ENCODE results near the gene REP15. TPM values are rescaled to one million over a fixed set of nuclear protein-coding genes. Genes with fewer than 3 reads are reported as not detected.

The REP15 gene
- total RNA-seq, 4 donors from 2014 or later, result 0.44 to 3.6 (median 1.1) TPM; not detected in 1

GRCh38 chr12:27710592-27711316 is 14.5 kb downstream of the REP15 start, which contains the start of gene MRPS35:
Gene MRPS35 (plus strand): TSS chr12:27710832. CDS start chr12:27710844, 12 bp downstream.
- TF ChIP-seq, protein P1, sequence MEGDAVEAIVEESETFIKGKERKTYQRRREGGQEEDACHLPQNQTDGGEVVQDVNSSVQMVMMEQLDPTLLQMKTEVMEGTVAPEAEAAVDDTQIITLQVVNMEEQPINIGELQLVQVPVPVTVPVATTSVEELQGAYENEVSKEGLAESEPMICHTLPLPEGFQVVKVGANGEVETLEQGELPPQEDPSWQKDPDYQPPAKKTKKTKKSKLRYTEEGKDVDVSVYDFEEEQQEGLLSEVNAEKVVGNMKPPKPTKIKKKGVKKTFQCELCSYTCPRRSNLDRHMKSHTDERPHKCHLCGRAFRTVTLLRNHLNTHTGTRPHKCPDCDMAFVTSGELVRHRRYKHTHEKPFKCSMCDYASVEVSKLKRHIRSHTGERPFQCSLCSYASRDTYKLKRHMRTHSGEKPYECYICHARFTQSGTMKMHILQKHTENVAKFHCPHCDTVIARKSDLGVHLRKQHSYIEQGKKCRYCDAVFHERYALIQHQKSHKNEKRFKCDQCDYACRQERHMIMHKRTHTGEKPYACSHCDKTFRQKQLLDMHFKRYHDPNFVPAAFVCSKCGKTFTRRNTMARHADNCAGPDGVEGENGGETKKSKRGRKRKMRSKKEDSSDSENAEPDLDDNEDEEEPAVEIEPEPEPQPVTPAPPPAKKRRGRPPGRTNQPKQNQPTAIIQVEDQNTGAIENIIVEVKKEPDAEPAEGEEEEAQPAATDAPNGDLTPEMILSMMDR (IDR thresholded peaks at IDR 0.05; ENCODE audit: low read depth), result no peak

DNA sequence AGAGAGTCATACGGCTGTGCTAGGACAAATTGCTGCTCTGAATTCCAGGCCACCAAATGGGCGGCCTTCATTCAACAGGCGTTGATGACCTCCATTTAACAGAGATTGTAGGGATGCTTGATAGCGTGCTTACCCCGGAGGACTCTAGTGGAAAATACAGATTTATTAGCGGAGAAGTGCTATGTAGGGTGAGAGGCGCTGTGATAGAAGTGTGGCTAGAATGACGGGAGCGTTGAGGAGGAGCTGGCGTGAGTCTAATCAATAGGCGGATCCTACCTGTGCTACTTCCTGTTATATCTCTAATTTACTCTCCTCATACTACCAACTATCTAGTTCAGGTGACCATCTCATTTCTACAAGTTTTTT is 15.1 kb downstream of the REP15 start:
- TF ChIP-seq, protein P1 (IDR thresholded peaks at IDR 0.05; ENCODE audit: low read depth), result no peak

DNA sequence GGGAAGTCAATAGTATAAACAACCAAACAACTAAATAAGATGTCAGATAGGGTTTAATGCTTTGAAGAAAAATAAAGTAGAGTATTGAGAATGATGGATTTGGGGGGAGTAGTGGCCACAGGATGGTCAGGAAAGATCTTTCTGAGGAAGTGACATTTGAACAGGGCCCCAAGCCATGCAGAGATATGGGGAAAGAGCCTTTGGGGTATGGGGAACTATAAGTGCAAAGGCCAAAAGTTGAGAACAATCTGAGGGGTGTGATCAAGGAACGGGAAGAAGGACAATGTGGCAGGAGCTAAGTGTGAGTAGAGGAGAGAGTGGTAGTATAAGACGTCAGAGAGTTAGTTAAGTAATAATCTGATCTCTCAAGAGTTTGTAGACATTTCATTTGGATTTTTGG is 15.7 kb downstream of the REP15 start:
- TF ChIP-seq, protein P1 (IDR thresholded peaks at IDR 0.05; ENCODE audit: low read depth), result no peak

GRCh38 chr12:27723212-27723611 is 27.0 kb downstream of the REP15 start:
- TF ChIP-seq, protein P1 (IDR thresholded peaks at IDR 0.05; ENCODE audit: low read depth), result no peak

GRCh38 chr12:27730097-27730588 is 33.9 kb downstream of the REP15 start:
- TF ChIP-seq, protein P1 (IDR thresholded peaks at IDR 0.05; ENCODE audit: low read depth), result no peak

GRCh38 chr12:27732281-27732680 is 36.0 kb downstream of the REP15 start:
- TF ChIP-seq, protein P1 (IDR thresholded peaks at IDR 0.05; ENCODE audit: low read depth), result no peak

DNA sequence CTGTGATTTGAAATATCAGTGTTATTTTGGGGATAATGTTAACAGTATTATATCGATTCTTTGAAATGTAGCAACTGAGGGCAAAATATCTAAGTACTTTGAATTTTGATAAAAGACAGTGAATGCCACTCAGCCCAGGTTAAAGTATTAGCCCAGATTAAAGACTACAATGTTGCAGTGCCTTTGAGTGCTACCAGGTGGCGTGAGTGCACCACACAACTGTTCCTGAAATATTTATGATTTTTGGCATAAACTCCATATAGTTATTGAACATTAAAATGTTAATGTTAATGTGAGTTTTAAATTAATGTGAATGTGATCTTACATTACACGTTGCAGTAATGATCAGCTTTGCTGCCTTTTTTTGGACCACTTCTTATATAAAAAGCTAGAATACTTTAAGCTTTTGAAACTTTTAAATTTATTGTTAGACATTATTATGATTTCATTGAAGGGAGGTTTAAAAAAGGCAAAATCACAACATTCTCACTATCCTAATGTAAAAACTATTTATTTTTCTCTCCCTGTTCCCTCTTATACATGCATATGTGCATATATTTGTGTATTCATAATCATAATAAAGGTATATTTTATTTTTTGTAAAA is 36.9 kb downstream of the REP15 start:
- TF ChIP-seq, protein P1 (IDR thresholded peaks at IDR 0.05; ENCODE audit: low read depth), result no peak
